Coronary artery (tissue), 2 donors: ENCODE results near the gene CLDN14.

ENCODE experiments used
- DNase-seq: peaks from one replicate; pipeline ENCODE4 v3.0.0-alpha.2; 2017; ENCODE audit warnings: low spot score
- H3K27ac ChIP-seq, 2 donors: fragments of 200-600 bp; sonication (generic); one replicate each; pipeline ENCODE4 v1.5.1; 2016 to 2019
- H3K4me3 ChIP-seq: fragments of 200-600 bp; sonication (generic); 2 replicates; pipeline ENCODE4 v1.5.1; 2016; ENCODE audit warnings: mild to moderate bottlenecking, moderate library complexity
- TF ChIP-seq, protein P1 (sequence below): fragments of 200-600 bp; sonication (generic); IDR thresholded peaks from one replicate; pipeline ENCODE4 v1.5.1; 2019; ENCODE audit warnings: antibody characterized with exemption

The CLDN14 gene

DNA sequence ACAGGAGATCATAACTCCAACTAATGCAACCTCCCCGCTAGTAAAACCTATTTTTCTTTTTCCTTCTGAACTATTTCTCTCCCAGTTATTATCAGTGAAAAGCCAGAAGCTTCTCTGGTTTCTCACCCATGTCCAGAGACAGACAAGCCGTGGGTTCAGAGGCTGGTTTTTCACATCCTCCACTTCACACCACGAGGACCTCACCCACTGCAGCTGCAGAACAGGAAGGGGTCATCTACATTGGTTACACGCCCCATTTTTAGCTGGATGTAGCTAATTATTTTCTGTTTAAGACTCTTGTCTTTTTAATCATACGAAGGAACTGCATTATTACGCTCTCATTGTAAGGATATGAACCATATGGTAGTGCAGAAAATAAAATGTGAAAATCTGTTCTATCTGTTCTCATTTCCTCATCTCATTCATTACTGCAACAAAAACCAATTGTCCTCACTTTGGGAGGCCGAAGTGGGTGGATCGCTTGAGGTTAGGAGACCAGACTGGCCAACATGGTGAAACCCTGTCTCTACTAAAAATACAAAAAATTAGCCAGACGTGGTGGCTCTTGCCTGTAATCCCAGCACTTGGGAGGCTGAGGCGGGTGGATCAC is 39.1 kb upstream of the CLDN14 start:
- Histone ChIP-seq H3K27ac (no peak overlapping the region), H3K4me3 (no peak overlapping the region)
- TF ChIP-seq, protein P1, sequence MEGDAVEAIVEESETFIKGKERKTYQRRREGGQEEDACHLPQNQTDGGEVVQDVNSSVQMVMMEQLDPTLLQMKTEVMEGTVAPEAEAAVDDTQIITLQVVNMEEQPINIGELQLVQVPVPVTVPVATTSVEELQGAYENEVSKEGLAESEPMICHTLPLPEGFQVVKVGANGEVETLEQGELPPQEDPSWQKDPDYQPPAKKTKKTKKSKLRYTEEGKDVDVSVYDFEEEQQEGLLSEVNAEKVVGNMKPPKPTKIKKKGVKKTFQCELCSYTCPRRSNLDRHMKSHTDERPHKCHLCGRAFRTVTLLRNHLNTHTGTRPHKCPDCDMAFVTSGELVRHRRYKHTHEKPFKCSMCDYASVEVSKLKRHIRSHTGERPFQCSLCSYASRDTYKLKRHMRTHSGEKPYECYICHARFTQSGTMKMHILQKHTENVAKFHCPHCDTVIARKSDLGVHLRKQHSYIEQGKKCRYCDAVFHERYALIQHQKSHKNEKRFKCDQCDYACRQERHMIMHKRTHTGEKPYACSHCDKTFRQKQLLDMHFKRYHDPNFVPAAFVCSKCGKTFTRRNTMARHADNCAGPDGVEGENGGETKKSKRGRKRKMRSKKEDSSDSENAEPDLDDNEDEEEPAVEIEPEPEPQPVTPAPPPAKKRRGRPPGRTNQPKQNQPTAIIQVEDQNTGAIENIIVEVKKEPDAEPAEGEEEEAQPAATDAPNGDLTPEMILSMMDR, result no peak
- DNase-seq, result no peak

DNA sequence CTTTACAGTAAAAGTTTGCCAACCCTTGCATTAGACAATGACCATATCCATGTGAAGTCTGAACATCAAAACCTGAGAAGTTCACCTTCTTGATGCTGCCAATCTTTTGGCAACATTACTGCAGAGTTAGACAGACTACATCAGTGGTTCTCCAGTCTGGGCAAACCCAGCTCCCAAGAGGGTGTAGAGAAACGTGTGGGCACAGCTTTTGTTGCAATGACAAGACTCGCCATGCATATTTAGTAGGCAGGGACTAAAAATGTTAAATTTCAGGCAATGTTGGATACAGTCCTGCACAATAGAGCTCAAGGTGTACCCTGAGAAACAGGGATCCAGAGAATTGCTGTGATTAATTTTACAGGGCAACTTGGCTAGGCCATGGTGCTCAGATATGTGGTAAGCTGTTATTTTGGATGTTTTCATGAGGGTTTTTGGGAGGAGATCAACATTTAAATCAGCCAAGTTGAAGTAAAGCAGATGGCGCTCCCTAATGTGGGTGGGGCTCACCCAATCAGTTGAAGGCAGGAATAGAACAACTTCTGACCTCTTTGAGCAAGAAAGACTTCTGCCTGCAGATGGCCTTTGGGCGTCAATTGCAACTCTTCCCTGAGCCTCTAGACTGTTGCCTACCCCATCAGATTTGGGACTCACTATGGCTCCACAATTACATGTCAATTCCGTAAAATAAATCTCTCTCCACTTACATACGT is 37.6 kb upstream of the CLDN14 start:
- Histone ChIP-seq H3K4me3 (no peak overlapping the region), H3K27ac (no peak overlapping the region)
- DNase-seq, result no peak
- TF ChIP-seq, protein P1, result no peak

DNA sequence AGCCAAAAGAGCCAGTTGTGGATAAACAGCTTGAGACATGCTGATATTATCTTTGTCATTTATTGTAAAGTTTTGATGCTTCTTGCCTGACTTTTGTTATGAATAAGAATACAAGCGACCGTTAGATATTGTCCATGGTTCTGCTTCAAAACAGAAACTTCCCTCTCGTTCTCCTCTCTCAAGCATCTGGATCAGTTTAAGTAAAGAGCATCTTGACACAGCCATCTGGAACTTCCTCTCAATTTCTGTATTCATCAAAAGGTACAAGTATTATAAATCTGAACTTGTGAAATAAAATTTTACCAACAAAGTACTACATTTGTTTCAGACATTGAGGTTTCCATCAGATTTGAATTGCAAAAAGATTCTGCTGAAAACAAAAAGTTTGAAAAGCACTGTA is 36.4 kb upstream of the CLDN14 start:
- Histone ChIP-seq H3K27ac (no peak overlapping the region), H3K4me3 (no peak overlapping the region)
- TF ChIP-seq, protein P1, result no peak
- no peak for DNase-seq

DNA sequence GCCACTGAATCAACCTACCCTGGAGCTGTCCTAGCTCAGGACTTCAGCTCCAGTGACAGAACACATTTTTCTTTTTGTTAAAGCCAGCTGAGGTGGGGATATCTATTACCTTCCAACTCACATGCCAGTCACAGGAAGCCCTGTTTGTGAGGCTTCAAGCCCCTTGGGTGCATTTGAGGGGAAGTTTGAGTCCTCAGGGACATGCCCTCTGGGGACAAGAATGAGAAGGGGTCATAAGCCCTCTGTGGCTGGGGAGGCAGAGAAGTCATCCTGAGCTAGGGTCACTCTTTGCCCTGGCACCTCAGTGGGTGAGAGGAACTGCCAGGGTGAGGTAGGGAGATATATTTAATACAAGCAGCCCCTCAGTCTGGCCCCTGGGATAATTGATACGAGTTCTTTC is 33.5 kb upstream of the CLDN14 start:
- H3K4me3 ChIP-seq, result no peak overlapping the region
- no peak overlapping the region for H3K27ac ChIP-seq
- TF ChIP-seq, protein P1, result no peak
- DNase-seq, result no peak

DNA sequence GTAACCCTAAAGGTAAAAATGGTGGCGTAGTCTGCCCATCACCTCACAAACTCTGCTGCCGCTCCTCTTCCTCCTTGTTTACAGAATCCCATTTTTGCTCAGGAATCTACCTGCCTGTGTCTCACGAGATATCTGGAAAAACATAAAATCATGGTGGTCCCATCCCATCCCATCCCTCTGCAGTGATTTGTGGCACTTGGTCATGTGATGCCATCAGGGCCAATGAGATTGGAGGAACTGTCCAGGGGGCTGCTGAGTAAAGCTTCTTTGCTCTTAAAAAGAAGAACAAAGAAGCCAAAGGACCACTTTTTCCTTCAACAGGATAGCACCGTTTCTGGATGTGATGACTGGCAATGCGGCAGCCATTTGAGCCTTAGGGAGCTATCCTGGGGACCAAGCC is 33.0 kb upstream of the CLDN14 start:
- TF ChIP-seq, protein P1, result no peak
- no peak overlapping the region for H3K4me3 ChIP-seq
- DNase-seq, result no peak
- no peak overlapping the region for H3K27ac ChIP-seq

DNA sequence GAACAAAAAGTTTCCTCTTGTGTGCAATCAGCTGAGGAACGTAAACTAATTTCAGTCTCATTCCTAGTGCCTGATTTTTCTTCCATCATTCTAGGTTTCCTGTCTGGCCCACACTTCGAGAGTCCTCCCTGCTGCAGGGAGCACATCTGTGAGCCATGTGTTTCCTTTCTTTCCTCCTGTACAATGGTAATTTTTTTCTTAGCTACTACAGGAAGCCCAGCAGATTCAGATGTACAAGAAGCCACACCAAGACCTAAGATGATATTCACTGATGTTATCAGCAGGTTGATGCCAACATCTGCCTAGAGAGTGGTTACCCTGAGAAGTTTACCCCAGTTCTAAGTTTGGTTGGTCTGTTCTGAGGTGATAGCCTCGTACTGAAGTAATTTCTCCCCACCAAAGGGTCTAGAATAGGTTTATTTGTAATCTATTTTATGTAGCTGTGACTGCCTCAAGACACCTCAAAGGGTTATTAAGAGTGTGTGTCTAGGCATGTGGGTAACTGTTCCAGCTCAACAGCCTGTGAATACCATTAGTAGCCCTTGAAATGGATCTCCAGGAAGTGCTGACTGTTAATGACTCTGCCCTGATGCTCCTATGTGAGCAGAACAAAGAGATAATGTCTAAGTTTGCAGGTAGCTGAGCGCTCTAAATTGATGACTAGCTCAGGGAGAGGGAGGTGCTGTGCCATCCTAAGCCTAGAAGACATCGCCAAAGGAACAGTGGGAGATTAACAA is 31.7 kb upstream of the CLDN14 start:
- H3K4me3 ChIP-seq, result no peak overlapping the region
- DNase-seq, result no peak
- TF ChIP-seq, protein P1, result no peak
- H3K27ac ChIP-seq, result no peak overlapping the region
